NCI-H128 (cell line): ENCODE data around the gene PKMYT1.
"Not testable (repeated sequence)": the region's sequence is repeated elsewhere in the genome, so short reads cannot be mapped to it uniquely, and the experiment has no call there.

Source experiments
- DNase-seq: peaks from one replicate; lab custom pipeline; 2025; ENCODE audit not compliant: unreplicated experiment; lab: John Stamatoyannopoulos, UW

The PKMYT1 gene

DNA sequence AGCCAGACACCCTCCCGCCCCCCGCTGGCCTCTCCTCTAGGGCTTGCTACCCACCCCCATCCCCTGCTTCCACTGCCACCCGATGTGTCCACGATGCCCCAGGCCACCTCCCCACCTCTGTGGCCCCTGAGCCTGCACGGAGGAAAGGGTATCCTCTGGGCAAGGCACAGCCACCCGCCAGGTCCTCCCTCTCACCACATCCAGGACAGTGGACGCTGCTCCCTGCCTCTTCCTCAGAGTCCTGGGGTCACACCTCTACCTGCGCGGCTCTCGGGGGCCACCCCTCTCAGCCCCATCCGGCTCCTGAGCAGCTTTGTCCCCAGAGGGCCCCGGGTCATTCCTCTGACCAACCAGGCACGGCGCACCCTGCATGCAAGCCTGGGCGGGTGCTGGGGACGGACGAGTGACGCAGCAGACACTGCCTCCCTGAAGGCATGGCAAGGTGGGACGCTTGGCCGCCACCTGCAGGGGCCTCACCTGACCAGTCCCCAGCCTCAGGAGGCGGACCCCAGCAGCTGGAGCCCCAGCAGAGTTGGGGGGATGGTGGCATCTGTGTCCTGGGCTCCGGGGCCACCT is 43.7 kb downstream of the PKMYT1 start:
- DNase-seq, result no peak

- DNase-seq, result no peak
Observed at GRCh38 chr16:2934450-2934849, 45.8 kb downstream of the PKMYT1 start.

- no peak for DNase-seq
Observed at GRCh38 chr16:2933701-2934100, 46.5 kb downstream of the PKMYT1 start.

- DNase-seq, result no peak
Observed at GRCh38 chr16:2933136-2933535, 47.1 kb downstream of the PKMYT1 start.

DNA sequence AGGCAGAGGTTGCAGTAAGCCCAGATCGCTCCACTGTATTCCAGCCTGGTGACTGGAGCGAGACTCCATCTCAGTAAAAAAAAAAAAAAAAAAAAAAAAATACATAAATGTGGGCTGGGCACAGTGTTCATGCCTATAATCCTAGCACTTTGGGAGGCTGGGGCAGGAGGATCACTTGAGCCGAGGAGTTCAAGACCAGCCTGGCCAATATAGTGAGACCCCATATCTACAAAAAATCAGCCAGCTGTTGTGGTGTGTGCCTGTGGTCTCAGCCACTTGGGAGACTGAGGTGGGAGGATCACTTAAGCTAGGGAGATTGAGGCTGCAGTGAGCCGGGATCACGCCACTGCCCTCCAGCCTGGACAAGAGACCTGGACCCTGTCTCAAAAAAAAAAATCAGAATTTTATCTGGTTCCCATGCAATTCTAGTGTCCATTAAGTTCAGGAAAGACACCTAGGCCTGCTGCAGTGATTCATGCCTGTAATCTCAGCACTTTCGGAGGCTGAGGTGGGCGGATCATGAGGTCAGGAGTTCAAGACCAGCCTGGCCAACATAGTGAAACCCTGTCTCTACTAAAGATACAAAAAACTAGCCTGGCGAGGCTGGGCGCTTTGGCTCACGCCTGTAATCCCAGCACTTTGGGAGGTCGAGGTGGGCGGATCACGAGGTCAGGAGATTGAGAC is 48.9 kb downstream of the PKMYT1 start:
- not testable (repeated sequence) for DNase-seq

GRCh38 chr16:2930236-2930635 is 50.0 kb downstream of the PKMYT1 start:
- no peak for DNase-seq

GRCh38 chr16:2929693-2930092 is 50.6 kb downstream of the PKMYT1 start:
- no peak for DNase-seq

GRCh38 chr16:2928796-2929195 is 51.5 kb downstream of the PKMYT1 start:
- DNase-seq, result no peak

DNA sequence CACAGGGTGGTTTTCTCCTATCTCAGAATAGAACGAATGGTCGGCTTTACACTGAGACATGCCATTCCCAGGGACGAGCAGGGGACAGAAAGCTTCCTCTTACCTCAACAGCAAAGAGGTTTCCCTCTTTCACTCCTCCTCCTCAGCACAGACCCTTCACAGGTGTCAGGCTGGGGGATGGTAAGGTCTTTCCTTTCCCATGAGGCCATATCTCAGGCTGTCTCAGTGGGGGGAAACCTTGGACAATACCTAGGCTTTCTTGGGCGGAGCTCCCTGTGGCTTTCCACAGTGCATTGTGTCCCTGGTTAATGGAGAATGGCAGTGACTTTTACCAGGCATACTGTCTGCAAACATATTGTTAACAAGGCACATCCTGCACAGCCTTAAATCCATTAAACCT is 52.1 kb downstream of the PKMYT1 start:
- DNase-seq, result not testable (repeated sequence)

GRCh38 chr16:2927010-2927646 is 53.1 kb downstream of the PKMYT1 start:
- peak; percentile 81 for DNase-seq

DNA sequence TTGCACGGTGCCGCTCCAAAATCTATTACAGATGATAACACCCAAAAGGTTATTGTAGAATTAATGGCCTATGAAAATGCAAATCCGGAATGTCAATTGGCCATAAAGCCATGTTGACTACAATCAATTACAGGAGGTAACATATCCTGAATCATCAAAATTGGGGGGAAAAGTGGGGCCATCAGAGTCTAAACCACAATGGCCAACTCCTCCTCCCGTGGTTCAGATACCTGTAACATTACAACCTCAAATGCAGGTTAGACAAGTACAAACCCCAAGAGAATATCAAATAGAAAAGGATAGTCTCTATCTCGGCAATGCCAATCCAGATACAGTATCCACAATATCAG is 53.6 kb downstream of the PKMYT1 start:
- DNase-seq, result no peak

- no peak for DNase-seq
Observed at GRCh38 chr16:2925951-2926649, 54.1 kb downstream of the PKMYT1 start.

GRCh38 chr16:2924901-2925755 is 55.1 kb downstream of the PKMYT1 start:
- DNase-seq, result no peak

DNA sequence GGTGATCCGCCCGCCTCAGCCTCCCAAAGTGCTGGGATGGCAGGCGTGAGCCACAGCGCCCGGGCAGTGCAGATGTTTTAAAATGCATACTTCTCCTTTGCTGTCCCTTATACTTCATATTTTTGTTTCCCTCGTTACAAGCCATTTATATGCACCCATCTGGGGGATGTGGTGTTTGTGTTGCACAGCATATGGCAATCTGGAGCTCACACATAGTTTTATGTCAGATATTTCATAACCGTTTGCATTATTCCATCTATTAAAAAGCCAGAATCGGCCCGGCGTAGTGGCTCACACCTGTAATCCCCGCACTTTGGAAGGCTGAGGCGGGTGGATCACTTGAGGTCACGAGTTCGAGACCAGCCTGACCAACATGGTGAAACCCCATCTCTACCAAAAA is 56.8 kb downstream of the PKMYT1 start:
- DNase-seq, result no peak
